ENCODE measurements around the gene FCGR1A. TPM values are rescaled to one million over a fixed set of nuclear protein-coding genes. Genes with fewer than 3 reads are reported as not detected.
"Not testable (repeated sequence)": the region's sequence is repeated elsewhere in the genome, so short reads cannot be mapped to it uniquely, and the experiment has no call there.

The FCGR1A gene
- total RNA-seq (0.07 and 0.24 TPM in 2 replicates), polyA plus RNA-seq (0.52 and 1.00 TPM in 2 replicates)

DNA sequence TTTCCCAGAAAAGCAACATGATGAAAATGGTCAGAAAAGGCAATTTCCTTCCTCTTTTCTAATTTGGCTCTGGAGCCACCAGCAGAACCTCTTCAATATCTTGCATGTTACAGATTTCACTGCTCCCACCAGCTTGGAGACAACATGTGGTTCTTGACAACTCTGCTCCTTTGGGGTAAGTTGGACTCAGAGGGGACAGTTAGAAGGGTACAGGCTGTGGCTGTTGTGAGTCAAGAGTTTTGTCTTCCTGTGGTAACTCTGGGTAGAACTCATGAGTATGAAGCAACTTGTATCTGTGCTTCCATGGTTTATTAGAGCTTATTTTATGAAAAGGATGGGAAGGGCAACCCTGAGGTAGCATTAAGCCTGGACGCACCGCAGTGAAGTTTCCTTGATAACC is at the start of gene FCGR1A:
TSS of gene FCGR1A (plus strand) at position 95 of the 400 bp plus-strand sequence. CDS start at position 145, 50 bp downstream.
- WGBS (ENCODE audit: low lambda C conversion rate, missing lambda C conversion rate) = 100% methylated on average over 1 of the region's 2 CpGs
- H3K79me2 ChIP-seq; H3K4me2 ChIP-seq; H3K36me3 ChIP-seq (replicated peaks; ENCODE audit: insufficient read depth, low read depth); H3K27me3 ChIP-seq; H3K4me3 ChIP-seq; H2AFZ ChIP-seq; H3K27ac ChIP-seq; DNase-seq (ENCODE audit: low spot score); H3K9me3 ChIP-seq (ENCODE audit: low read depth); H3K4me1 ChIP-seq (ENCODE audit: insufficient read depth); H4K20me1 ChIP-seq (ENCODE audit: insufficient read depth, poor library complexity, severe bottlenecking); H3K9me2 ChIP-seq (replicated peaks; ENCODE audit: insufficient read depth): not testable (repeated sequence)

DNA sequence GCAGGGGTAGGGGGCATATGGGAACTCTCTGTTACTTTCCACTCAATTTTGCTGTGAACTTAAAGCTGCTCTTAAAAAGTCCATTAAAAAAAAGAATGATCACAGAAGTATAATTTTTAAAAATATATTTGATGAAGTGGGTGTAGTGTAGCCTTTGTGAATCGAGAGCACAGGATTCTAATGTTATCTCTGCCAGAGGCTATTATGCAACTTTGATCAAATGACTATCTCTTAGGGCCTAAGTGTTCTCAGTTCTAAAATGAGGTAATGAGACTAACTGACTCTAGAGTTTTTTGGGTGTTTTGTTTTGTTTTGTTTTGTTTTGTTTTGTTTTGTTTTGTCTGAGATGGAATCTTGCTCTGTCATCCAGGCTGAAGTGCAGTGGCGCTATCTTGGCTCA is 49.7 kb upstream of the FCGR1A start:
- H3K9me2 ChIP-seq (replicated peaks; ENCODE audit: insufficient read depth); DNase-seq (ENCODE audit: low spot score); H3K4me3 ChIP-seq; H3K4me1 ChIP-seq (ENCODE audit: insufficient read depth); H2AFZ ChIP-seq; H3K79me2 ChIP-seq; H3K36me3 ChIP-seq (replicated peaks; ENCODE audit: insufficient read depth, low read depth); H4K20me1 ChIP-seq (ENCODE audit: insufficient read depth, poor library complexity, severe bottlenecking); H3K4me2 ChIP-seq; H3K9me3 ChIP-seq (ENCODE audit: low read depth); H3K27ac ChIP-seq; H3K27me3 ChIP-seq: not testable (repeated sequence)
- 90% methylated on average over 1 of the region's 2 CpGs for WGBS (ENCODE audit: low lambda C conversion rate, missing lambda C conversion rate)

DNA sequence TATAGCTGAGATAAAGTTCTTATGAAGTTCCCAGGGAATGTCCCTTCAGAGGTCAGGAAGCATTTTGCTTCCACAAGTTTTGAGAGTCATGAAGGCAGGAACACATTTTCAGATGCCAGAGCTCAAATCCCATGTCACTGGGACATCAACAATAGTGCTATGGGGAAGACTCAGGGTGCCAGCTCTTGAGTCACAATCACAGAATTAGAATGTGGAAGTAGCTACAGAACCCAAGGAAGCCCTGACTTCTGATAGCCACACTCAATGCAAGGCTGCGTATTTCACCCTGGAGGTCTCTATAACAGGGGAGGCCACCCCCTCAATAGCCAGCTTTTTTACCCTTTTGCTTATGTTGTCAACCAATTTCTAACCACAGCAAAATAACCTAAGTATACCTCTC is 47.8 kb upstream of the FCGR1A start:
- not testable (repeated sequence) for H2AFZ ChIP-seq; H3K4me2 ChIP-seq; H3K4me3 ChIP-seq; H3K27me3 ChIP-seq; H3K4me1 ChIP-seq (ENCODE audit: insufficient read depth); H3K9me3 ChIP-seq (ENCODE audit: low read depth); H3K27ac ChIP-seq; H3K36me3 ChIP-seq (replicated peaks; ENCODE audit: insufficient read depth, low read depth); H3K9me2 ChIP-seq (replicated peaks; ENCODE audit: insufficient read depth); DNase-seq (ENCODE audit: low spot score); H4K20me1 ChIP-seq (ENCODE audit: insufficient read depth, poor library complexity, severe bottlenecking); H3K79me2 ChIP-seq
- WGBS (ENCODE audit: low lambda C conversion rate, missing lambda C conversion rate) = 93% methylated on average over 1 of the region's 1 CpG

DNA sequence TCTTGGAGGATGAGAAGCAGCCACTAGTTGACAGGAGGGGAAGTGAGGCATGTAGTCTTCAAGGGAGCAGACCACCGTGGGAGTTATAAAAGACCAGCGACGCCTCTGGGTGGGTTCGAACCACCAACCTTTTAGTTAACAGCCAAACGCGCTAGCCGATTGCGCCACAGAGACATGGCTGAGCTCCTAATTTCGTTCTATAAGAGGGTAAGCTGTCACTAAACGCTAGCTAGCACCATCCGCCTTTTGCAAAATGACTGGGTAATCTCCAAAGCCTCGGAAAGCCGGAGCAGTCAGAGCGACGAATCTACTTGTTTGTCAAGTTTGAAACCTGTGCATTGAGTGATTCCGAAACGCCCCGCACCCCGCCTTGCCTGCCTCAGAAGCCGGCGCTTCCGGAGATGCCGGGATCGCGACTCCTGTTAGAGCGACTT is 42.3 kb upstream of the FCGR1A start:
- not testable (repeated sequence) for H3K27me3 ChIP-seq; H3K27ac ChIP-seq; H3K9me3 ChIP-seq (ENCODE audit: low read depth); H3K36me3 ChIP-seq (replicated peaks; ENCODE audit: insufficient read depth, low read depth); H3K4me1 ChIP-seq (ENCODE audit: insufficient read depth); H3K79me2 ChIP-seq; H3K4me3 ChIP-seq; H4K20me1 ChIP-seq (ENCODE audit: insufficient read depth, poor library complexity, severe bottlenecking); H3K9me2 ChIP-seq (replicated peaks; ENCODE audit: insufficient read depth)
- H2AFZ ChIP-seq = peak overlapping the region; percentile 52
- WGBS (ENCODE audit: low lambda C conversion rate, missing lambda C conversion rate) = 4% methylated on average over 26 of the region's 26 CpGs
- peak; percentile 24 for DNase-seq (ENCODE audit: low spot score)
- peak overlapping the region; percentile 63 for H3K4me2 ChIP-seq

DNA sequence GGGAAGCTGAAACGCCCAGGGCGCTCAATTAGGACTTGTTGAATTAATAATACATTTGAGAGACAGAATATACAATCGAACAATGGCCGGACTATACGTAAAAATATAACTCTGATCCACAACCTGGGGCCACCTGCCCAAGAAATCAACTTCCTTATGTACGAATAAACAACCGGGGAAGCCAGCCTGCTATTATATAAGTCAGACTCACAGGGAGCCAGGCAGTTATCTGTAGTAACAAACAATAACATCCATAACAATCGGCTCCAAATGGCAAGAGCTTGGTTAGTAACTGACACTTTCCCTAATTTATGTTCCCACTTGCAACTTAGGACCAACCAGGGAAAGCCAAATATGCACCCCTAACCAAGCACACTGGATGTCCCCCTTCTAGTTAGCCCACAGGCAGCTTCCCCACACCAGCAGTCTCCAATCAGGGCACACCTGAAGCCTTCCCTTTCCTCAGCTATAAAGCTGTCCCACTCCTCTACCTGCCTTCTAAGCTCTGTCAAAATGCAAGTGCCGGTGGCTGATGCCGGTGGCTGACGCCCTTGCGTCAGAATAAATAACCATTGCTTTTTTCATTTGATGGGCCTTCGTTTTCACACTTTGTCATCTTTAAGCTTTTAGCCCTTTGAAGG is 41.8 kb upstream of the FCGR1A start:
- 20% methylated on average over 7 of the region's 13 CpGs for WGBS (ENCODE audit: low lambda C conversion rate, missing lambda C conversion rate)
- not testable (repeated sequence) for H3K27me3 ChIP-seq; H4K20me1 ChIP-seq (ENCODE audit: insufficient read depth, poor library complexity, severe bottlenecking); H3K79me2 ChIP-seq; H3K4me1 ChIP-seq (ENCODE audit: insufficient read depth); H3K9me3 ChIP-seq (ENCODE audit: low read depth); H3K9me2 ChIP-seq (replicated peaks; ENCODE audit: insufficient read depth); H3K27ac ChIP-seq; H3K4me3 ChIP-seq; DNase-seq (ENCODE audit: low spot score); H3K36me3 ChIP-seq (replicated peaks; ENCODE audit: insufficient read depth, low read depth)
- peak overlapping the region; percentile 63 for H3K4me2 ChIP-seq
- peak overlapping the region; percentile 52 for H2AFZ ChIP-seq

DNA sequence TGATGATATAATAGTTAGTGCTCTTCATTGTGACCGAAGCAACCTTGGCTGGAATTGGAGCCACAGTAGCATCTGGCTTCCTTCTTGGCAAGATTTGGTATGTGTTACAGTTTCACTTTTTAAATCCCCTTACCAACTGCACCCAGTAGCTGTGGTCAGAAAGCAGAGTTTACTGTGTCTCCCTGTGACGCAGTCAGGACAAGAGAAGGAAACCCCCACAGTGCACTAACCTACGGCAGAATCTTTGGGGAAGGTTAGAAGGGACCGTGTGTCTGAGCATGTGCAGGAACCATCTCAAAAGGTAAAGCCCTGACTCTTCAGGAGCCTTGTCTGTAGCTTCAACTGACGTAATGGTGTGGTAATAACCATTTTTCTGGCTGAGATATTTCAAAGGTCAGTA is 40.6 kb upstream of the FCGR1A start:
- H2AFZ ChIP-seq = not testable (repeated sequence)
- WGBS (ENCODE audit: low lambda C conversion rate, missing lambda C conversion rate) = 91% methylated on average over 3 of the region's 5 CpGs

DNA sequence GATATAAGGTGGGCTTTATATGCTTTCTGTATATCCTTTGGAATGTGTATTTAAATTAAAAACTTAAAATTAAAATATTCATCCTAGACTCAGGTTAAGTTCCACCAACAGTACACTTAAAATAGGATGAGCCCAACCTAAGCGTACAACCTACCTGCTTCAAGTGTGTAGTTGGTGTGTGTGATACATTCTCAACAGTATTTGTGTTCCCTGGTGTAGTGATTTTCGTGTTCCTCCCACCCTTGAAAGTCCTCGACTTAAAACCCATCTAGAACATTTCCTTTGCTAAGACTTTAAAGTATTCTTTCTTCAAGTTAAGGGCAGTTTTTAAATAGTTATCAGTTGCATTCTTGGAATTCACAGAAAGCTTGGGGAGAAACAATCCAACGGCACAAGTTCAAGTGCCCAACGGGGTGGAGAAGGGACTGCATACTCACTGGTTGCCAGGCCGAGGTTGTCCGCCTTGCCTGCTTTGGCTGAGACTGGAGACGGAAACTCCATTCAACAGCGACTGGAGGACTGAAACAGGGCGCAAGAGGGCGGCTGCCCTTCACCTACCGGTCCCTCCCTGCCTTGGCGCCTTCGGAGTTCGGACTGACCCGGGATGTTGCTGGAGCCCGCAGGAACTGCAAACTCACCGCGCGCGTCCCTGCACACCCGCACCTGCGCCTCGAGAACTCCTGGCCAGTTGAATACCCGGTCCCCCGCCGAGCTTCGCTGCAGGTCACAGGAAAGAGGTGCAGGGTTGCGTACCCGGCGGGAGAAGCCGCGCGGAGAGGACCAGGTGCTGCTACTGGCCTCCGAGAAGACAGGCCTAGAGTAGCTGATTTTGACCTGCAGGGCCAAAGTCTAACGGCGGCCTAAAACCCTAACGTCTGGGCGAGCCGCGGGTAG is 35.8 kb upstream of the FCGR1A start:
- not testable (repeated sequence) for H3K27me3 ChIP-seq; H2AFZ ChIP-seq; H3K4me3 ChIP-seq; H3K4me1 ChIP-seq (ENCODE audit: insufficient read depth); H3K27ac ChIP-seq; H3K9me3 ChIP-seq (ENCODE audit: low read depth); H3K9me2 ChIP-seq (replicated peaks; ENCODE audit: insufficient read depth); H3K36me3 ChIP-seq (replicated peaks; ENCODE audit: insufficient read depth, low read depth); H3K79me2 ChIP-seq; H4K20me1 ChIP-seq (ENCODE audit: insufficient read depth, poor library complexity, severe bottlenecking)
- H3K4me2 ChIP-seq = peak overlapping the region; percentile 68
- 13% methylated on average over 31 of the region's 41 CpGs for WGBS (ENCODE audit: low lambda C conversion rate, missing lambda C conversion rate)
- peak; percentile 2 for DNase-seq (ENCODE audit: low spot score)

More for the DNA sequence above, 40.6 kb upstream of the FCGR1A start:
- not testable (repeated sequence) for H3K9me3 ChIP-seq (ENCODE audit: low read depth); H3K4me2 ChIP-seq; H3K27me3 ChIP-seq; DNase-seq (ENCODE audit: low spot score); H3K79me2 ChIP-seq; H3K4me1 ChIP-seq (ENCODE audit: insufficient read depth); H3K27ac ChIP-seq; H4K20me1 ChIP-seq (ENCODE audit: insufficient read depth, poor library complexity, severe bottlenecking); H3K9me2 ChIP-seq (replicated peaks; ENCODE audit: insufficient read depth); H3K36me3 ChIP-seq (replicated peaks; ENCODE audit: insufficient read depth, low read depth); H3K4me3 ChIP-seq
